Nephron progenitor cell (in vitro differentiated cells): ENCODE data around the gene CCDC110.

Source experiments
- DNase-seq: peaks from one replicate; pipeline ENCODE4 v3.0.0; 2021
- H3K27ac Mint-ChIP-seq: 2 replicates; pipeline ENCODE4 v1.8.0; 2021; ENCODE audit warnings: mild to moderate bottlenecking, moderate library complexity, mixed read lengths
- H3K27me3 Mint-ChIP-seq: 2 replicates; pipeline ENCODE4 v1.8.0; 2021; ENCODE audit warnings: mild to moderate bottlenecking, low read depth, mixed read lengths; ENCODE audit not compliant: poor library complexity
- H3K36me3 Mint-ChIP-seq: 2 replicates; pipeline ENCODE4 v1.8.0; 2021; ENCODE audit warnings: low read depth, mixed read lengths
- H3K4me1 Mint-ChIP-seq: 2 replicates; pipeline ENCODE4 v1.8.0; 2021; ENCODE audit warnings: mixed read lengths
- H3K4me3 Mint-ChIP-seq: 2 replicates; pipeline ENCODE4 v1.8.0; 2021; ENCODE audit warnings: mild to moderate bottlenecking, moderate library complexity, mixed read lengths
- H3K9me3 Mint-ChIP-seq: 2 replicates; pipeline ENCODE4 v1.8.0; 2021; ENCODE audit warnings: mild to moderate bottlenecking, moderate library complexity, mixed read lengths
- TF ChIP-seq, protein P1 (sequence below): fragments of 200-600 bp; sonication (generic); IDR thresholded peaks from 2 replicates; pipeline ENCODE4 v1.5.0; 2021; ENCODE audit warnings: antibody characterized with exemption

The CCDC110 gene

GRCh38 chr4:185470501-185471195, 885 bp downstream of the CCDC110 start:
- Mint-ChIP-seq H3K4me1 (peaks cover 12% of the 10 kb centered on the region), H3K4me3 (peak overlapping the region; percentile 86), H3K36me3 (no peaks in the 10 kb centered on the region), H3K27me3 (peaks cover 85% of the 10 kb centered on the region), H3K27ac (no peak overlapping the region), H3K9me3 (peaks cover 13% of the 10 kb centered on the region)
- TF ChIP-seq, protein P1, sequence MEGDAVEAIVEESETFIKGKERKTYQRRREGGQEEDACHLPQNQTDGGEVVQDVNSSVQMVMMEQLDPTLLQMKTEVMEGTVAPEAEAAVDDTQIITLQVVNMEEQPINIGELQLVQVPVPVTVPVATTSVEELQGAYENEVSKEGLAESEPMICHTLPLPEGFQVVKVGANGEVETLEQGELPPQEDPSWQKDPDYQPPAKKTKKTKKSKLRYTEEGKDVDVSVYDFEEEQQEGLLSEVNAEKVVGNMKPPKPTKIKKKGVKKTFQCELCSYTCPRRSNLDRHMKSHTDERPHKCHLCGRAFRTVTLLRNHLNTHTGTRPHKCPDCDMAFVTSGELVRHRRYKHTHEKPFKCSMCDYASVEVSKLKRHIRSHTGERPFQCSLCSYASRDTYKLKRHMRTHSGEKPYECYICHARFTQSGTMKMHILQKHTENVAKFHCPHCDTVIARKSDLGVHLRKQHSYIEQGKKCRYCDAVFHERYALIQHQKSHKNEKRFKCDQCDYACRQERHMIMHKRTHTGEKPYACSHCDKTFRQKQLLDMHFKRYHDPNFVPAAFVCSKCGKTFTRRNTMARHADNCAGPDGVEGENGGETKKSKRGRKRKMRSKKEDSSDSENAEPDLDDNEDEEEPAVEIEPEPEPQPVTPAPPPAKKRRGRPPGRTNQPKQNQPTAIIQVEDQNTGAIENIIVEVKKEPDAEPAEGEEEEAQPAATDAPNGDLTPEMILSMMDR, result no peak
- peak; percentile 31 for DNase-seq

GRCh38 chr4:185469580-185470154, 1.9 kb downstream of the CCDC110 start:
- TF ChIP-seq, protein P1, result no peak
- Mint-ChIP-seq H3K27me3 (peaks cover 85% of the 10 kb centered on the region), H3K27ac (no peak overlapping the region), H3K9me3 (peaks cover 13% of the 10 kb centered on the region), H3K36me3 (no peaks in the 10 kb centered on the region), H3K4me1 (peaks cover 12% of the 10 kb centered on the region), H3K4me3 (no peak overlapping the region)
- DNase-seq, result peak; percentile 8

GRCh38 chr4:185468999-185469398, 2.5 kb downstream of the CCDC110 start:
- Mint-ChIP-seq H3K27ac (no peak overlapping the region), H3K9me3 (peaks cover 13% of the 10 kb centered on the region), H3K36me3 (no peaks in the 10 kb centered on the region), H3K4me1 (peaks cover 17% of the 10 kb centered on the region), H3K4me3 (no peak overlapping the region), H3K27me3 (peaks cover 91% of the 10 kb centered on the region)
- no peak for DNase-seq
- TF ChIP-seq, protein P1, result no peak

GRCh38 chr4:185467991-185468390, 3.5 kb downstream of the CCDC110 start:
- Mint-ChIP-seq H3K4me1 (peaks cover 23% of the 10 kb centered on the region), H3K4me3 (no peak overlapping the region), H3K9me3 (peaks cover 8% of the 10 kb centered on the region), H3K27ac (no peak overlapping the region), H3K36me3 (no peaks in the 10 kb centered on the region), H3K27me3 (peaks cover 83% of the 10 kb centered on the region)
- no peak for DNase-seq
- TF ChIP-seq, protein P1, result no peak

DNA sequence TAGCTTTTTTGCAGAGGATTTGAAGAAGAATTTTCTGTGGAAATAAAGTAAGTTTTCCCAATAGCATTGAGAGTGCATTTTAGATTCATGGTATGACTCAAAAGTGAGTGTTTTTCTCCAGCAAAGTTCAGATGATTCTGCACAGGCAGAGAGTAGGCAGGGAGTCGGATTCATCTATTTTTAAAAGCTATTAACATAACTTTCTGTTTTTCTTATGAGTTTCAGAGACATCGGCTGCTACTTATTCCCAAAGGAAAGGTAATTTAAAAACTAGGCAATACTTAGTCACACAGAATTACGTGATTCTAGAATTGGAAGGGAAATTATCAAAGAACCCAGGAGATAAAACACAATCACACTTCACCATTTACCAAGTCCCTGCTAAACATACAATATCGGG, 4.4 kb downstream of the CCDC110 start:
- Mint-ChIP-seq H3K4me3 (no peak overlapping the region), H3K27me3 (peaks cover 74% of the 10 kb centered on the region), H3K36me3 (no peaks in the 10 kb centered on the region), H3K27ac (no peak overlapping the region), H3K4me1 (peaks cover 23% of the 10 kb centered on the region), H3K9me3 (peaks cover 8% of the 10 kb centered on the region)
- TF ChIP-seq, protein P1, result no peak
- DNase-seq, result no peak

DNA sequence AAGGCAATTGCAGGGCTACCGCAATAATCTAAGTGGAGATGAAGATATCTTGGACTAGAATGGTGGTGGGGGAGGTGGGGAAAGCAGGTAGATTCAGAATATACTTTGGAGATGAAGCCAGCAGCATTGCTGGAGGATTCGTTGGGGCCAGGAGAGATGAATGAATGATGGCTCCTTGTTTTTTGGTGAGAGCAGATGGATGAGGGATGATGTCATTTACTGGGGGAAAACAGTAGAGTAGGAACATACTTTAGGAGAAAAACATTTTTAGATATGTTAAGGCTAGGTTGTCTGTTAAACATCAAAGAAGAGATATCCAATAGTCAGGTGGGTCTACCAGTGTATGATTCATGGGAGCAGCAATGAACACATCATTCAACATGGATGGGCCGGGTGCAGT, 5.8 kb downstream of the CCDC110 start:
- Mint-ChIP-seq H3K9me3 (peaks cover 8% of the 10 kb centered on the region), H3K27ac (no peak overlapping the region), H3K27me3 (peaks cover 73% of the 10 kb centered on the region), H3K36me3 (no peaks in the 10 kb centered on the region), H3K4me3 (no peak overlapping the region), H3K4me1 (peaks cover 22% of the 10 kb centered on the region)
- no peak for DNase-seq
- TF ChIP-seq, protein P1, result no peak
